HepG2 (cell line): ENCODE results near the gene GPR119.
"Not testable (repeated sequence)": the region's sequence is repeated elsewhere in the genome, so short reads cannot be mapped to it uniquely, and the experiment has no call there.

Experiments
- HOXA7 ChIP-seq: sonication (generic); formaldehyde crosslinking; IDR thresholded peaks from 2 replicates; pipeline ENCODE4 v1.8.1; 2022; ENCODE audit warnings: mild to moderate bottlenecking, missing genetic modification reagents, moderate library complexity
- POLR2A ChIP-seq, 2 experiments: IDR thresholded peaks; 2 replicates each; pipeline ENCODE4 v1.6.1; 2011; ENCODE audit warnings: low read depth in 2 of 2, low read length in 2 of 2, mild to moderate bottlenecking in 1 of 2, moderate library complexity in 1 of 2; ENCODE audit not compliant: insufficient read depth in 1 of 2
- RFX5 ChIP-seq: IDR thresholded peaks from 2 replicates; pipeline ENCODE4 v1.6.1; 2011; ENCODE audit warnings: low read depth, low read length, improper control_type of control experiment
- ZHX1 ChIP-seq: sonication (generic); formaldehyde crosslinking; IDR thresholded peaks from 2 replicates; pipeline ENCODE4 v1.8.1; 2022; ENCODE audit warnings: low read depth, mild to moderate bottlenecking, missing genetic modification reagents
- ZKSCAN1 ChIP-seq: fragments of 150-350 bp; IDR thresholded peaks from 2 replicates; pipeline ENCODE4 v1.6.1; 2014; ENCODE audit warnings: low read length
- ZZZ3 ChIP-seq: sonication (generic); formaldehyde crosslinking; IDR thresholded peaks from 2 replicates; pipeline ENCODE4 v1.4.0; 2020; ENCODE audit warnings: missing genetic modification reagents, mild to moderate bottlenecking, borderline replicate concordance
- TF ChIP-seq, protein P1 (sequence below): sonication (generic); formaldehyde crosslinking; IDR thresholded peaks from 2 replicates; pipeline ENCODE4 v1.5.0; 2020; ENCODE audit warnings: mild to moderate bottlenecking, missing genetic modification reagents, moderate library complexity

- TF ChIP-seq RFX5; HOXA7; ZHX1 (CRISPR knock-in tag); POLR2A (IDR thresholded peaks at IDR 0.05; ENCODE audit: insufficient read depth in 1 of 2, low read depth in 2 of 2, low read length in 2 of 2); ZKSCAN1; ZZZ3 (CRISPR knock-in tag): not testable (repeated sequence)
- TF ChIP-seq, protein P1, sequence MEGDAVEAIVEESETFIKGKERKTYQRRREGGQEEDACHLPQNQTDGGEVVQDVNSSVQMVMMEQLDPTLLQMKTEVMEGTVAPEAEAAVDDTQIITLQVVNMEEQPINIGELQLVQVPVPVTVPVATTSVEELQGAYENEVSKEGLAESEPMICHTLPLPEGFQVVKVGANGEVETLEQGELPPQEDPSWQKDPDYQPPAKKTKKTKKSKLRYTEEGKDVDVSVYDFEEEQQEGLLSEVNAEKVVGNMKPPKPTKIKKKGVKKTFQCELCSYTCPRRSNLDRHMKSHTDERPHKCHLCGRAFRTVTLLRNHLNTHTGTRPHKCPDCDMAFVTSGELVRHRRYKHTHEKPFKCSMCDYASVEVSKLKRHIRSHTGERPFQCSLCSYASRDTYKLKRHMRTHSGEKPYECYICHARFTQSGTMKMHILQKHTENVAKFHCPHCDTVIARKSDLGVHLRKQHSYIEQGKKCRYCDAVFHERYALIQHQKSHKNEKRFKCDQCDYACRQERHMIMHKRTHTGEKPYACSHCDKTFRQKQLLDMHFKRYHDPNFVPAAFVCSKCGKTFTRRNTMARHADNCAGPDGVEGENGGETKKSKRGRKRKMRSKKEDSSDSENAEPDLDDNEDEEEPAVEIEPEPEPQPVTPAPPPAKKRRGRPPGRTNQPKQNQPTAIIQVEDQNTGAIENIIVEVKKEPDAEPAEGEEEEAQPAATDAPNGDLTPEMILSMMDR: not testable (repeated sequence)
Measured at GRCh38 chrX:130338869-130339268, 46.6 kb downstream of the GPR119 start.
